IMR-90 (cell line): ENCODE measurements around the gene RASSF7. TPM values are rescaled to one million over a fixed set of nuclear protein-coding genes. Genes with fewer than 3 reads are reported as not detected.

Source experiments
- ATAC-seq: fragments of 200-7000 bp; cut with Tn5 transposase; 2 replicates; pipeline ENCODE4 v1.9.1; 2020; ENCODE audit warnings: low read depth, mild to moderate bottlenecking, moderate library complexity
- BruUV-seq: library from RNA; stranded (reverse); fragments of 400-500 nt; replicated peaks from 2 replicates; lab custom pipeline; 2021; lab: Mats Ljungman, UMichigan
- CTCF ChIA-PET: fragments of 300-600 bp; formaldehyde crosslinking; extraction: SDS; loops from one replicate; lab custom pipeline; 2021; ENCODE audit warnings: antibody characterized with exemption; lab: Yijun Ruan, JAX
- POLR2A ChIA-PET: fragments of 300-600 bp; sonication (Branson Sonifier 250); formaldehyde crosslinking; loops from one replicate; lab custom pipeline; 2022; ENCODE audit warnings: antibody characterized with exemption; ENCODE audit not compliant: unreplicated experiment; lab: Charles Lee
- DNase-seq: peaks from one replicate; pipeline ENCODE4 v3.0.0; 2013
- H2AFZ ChIP-seq: replicated peaks from 2 replicates; pipeline ENCODE3; 2013; ENCODE audit warnings: low read length, mild to moderate bottlenecking; ENCODE audit not compliant: poor library complexity
- H2AK5ac ChIP-seq: 2 replicates; pipeline ENCODE4 v1.6.1; 2013; ENCODE audit warnings: low read depth, low read length, inconsistent platforms
- H2AK9ac ChIP-seq: replicated peaks from 2 replicates; pipeline ENCODE3; 2013; ENCODE audit warnings: mild to moderate bottlenecking, low read depth, low read length, moderate library complexity; ENCODE audit not compliant: poor library complexity
- H2BK120ac ChIP-seq: 2 replicates; pipeline ENCODE4 v1.6.1; 2013; ENCODE audit warnings: low read depth, low read length, inconsistent platforms
- H2BK15ac ChIP-seq: 3 replicates; pipeline ENCODE4 v1.6.1; 2013; ENCODE audit warnings: low read depth, low read length, inconsistent platforms
- H2BK20ac ChIP-seq: 2 replicates; pipeline ENCODE4 v1.6.1; 2013; ENCODE audit warnings: low read depth, mild to moderate bottlenecking, inconsistent platforms, low read length, moderate library complexity
- H2BK5ac ChIP-seq: 2 replicates; pipeline ENCODE4 v1.6.1; 2013; ENCODE audit warnings: mild to moderate bottlenecking, low read depth, low read length, inconsistent platforms; ENCODE audit not compliant: poor library complexity, severe bottlenecking
- H3K14ac ChIP-seq: replicated peaks from 2 replicates; pipeline ENCODE4 v1.6.1; 2013; ENCODE audit warnings: low read depth, low read length, inconsistent platforms
- H3K18ac ChIP-seq: 2 replicates; pipeline ENCODE4 v1.6.1; 2013; ENCODE audit warnings: low read depth, low read length, control low read depth
- H3K23ac ChIP-seq: 2 replicates; pipeline ENCODE4 v1.6.1; 2013; ENCODE audit warnings: low read depth, low read length, inconsistent platforms
- H3K27ac ChIP-seq: 2 replicates; pipeline ENCODE4 v1.5.1; 2013; ENCODE audit warnings: mild to moderate bottlenecking, control low read depth, low read length; ENCODE audit not compliant: insufficient read depth
- H3K27me3 ChIP-seq: 2 replicates; pipeline ENCODE4 v1.6.1; 2013; ENCODE audit warnings: low read length; ENCODE audit not compliant: control insufficient read depth, insufficient read depth
- H3K36me3 ChIP-seq: 2 replicates; pipeline ENCODE4 v1.6.1; 2013; ENCODE audit warnings: low read length, mixed read lengths; ENCODE audit not compliant: control insufficient read depth, insufficient read depth
- H3K4ac ChIP-seq: 2 replicates; pipeline ENCODE4 v1.6.1; 2013; ENCODE audit warnings: low read depth, low read length, inconsistent platforms
- H3K4me1 ChIP-seq: 2 replicates; pipeline ENCODE4 v1.6.1; 2013; ENCODE audit warnings: low read length, mixed read lengths; ENCODE audit not compliant: control insufficient read depth, insufficient read depth
- H3K4me2 ChIP-seq: 2 replicates; pipeline ENCODE4 v1.6.1; 2013; ENCODE audit warnings: low read depth, mild to moderate bottlenecking, control low read depth, low read length, moderate library complexity
- H3K4me3 ChIP-seq: 2 replicates; pipeline ENCODE4 v1.5.1; 2013; ENCODE audit warnings: low read depth, mild to moderate bottlenecking, control low read depth, low read length, moderate library complexity; ENCODE audit not compliant: insufficient read depth
- H3K56ac ChIP-seq: 2 replicates; pipeline ENCODE4 v1.6.1; 2013; ENCODE audit warnings: low read length, inconsistent platforms; ENCODE audit not compliant: insufficient read depth; ENCODE audit errors: extremely low read depth
- H3K79me1 ChIP-seq, 2 experiments: 2 replicates each; pipeline ENCODE4 v1.6.1; 2013; ENCODE audit warnings: low read length in 2 of 2, inconsistent platforms in 1 of 2, low read depth in 1 of 2
- H3K9ac ChIP-seq: 2 replicates; pipeline ENCODE4 v1.6.1; 2013; ENCODE audit warnings: low read depth, low read length, control low read depth
- H3K9me1 ChIP-seq: 2 replicates; pipeline ENCODE4 v1.6.1; 2013; ENCODE audit warnings: low read length, inconsistent platforms; ENCODE audit not compliant: insufficient read depth
- H3K9me3 ChIP-seq: 2 replicates; pipeline ENCODE4 v1.6.1; 2013; ENCODE audit warnings: low read length; ENCODE audit not compliant: control insufficient read depth, insufficient read depth
- H4K20me1 ChIP-seq: 2 replicates; pipeline ENCODE4 v1.6.1; 2013; ENCODE audit warnings: low read length, inconsistent platforms; ENCODE audit not compliant: insufficient read depth
- H4K5ac ChIP-seq: 2 replicates; pipeline ENCODE4 v1.6.1; 2013; ENCODE audit warnings: mild to moderate bottlenecking, low read depth, low read length, control low read depth
- H4K8ac ChIP-seq, 2 experiments: 2 replicates each; pipeline ENCODE4 v1.6.1; 2013; ENCODE audit warnings: low read depth in 2 of 2, low read length in 2 of 2, control low read depth in 1 of 2, inconsistent platforms in 1 of 2
- H4K91ac ChIP-seq: 2 replicates; pipeline ENCODE4 v1.6.1; 2013; ENCODE audit warnings: low read depth, low read length, inconsistent platforms; ENCODE audit not compliant: insufficient read depth
- CHD1 ChIP-seq: IDR thresholded peaks from 2 replicates; pipeline ENCODE4 v1.6.1; 2012; ENCODE audit warnings: low read depth, low read length, improper control_type of control experiment
- ELK1 ChIP-seq: fragments of 150-350 bp; IDR thresholded peaks from 2 replicates; pipeline ENCODE4 v1.6.1; 2016; ENCODE audit warnings: low read depth, mild to moderate bottlenecking, low read length, moderate library complexity, borderline replicate concordance
- MAFK ChIP-seq: IDR thresholded peaks from 2 replicates; pipeline ENCODE4 v1.6.1; 2012; ENCODE audit warnings: low read depth, low read length, improper control_type of control experiment
- MXI1 ChIP-seq: IDR thresholded peaks from 2 replicates; pipeline ENCODE4 v1.6.1; 2012; ENCODE audit warnings: low read depth, mild to moderate bottlenecking, low read length, moderate library complexity, borderline replicate concordance
- POLR2A ChIP-seq: IDR thresholded peaks from 2 replicates; pipeline ENCODE4 v1.6.1; 2012; ENCODE audit warnings: mild to moderate bottlenecking, low read depth, low read length
- RCOR1 ChIP-seq: IDR thresholded peaks from 2 replicates; pipeline ENCODE4 v1.6.1; 2012; ENCODE audit warnings: mild to moderate bottlenecking, low read length, improper control_type of control experiment; ENCODE audit not compliant: insufficient replicate concordance
- RFX5 ChIP-seq: IDR thresholded peaks from 2 replicates; pipeline ENCODE4 v1.8.0; 2012; ENCODE audit warnings: low read depth, mild to moderate bottlenecking, low read length, moderate library complexity
- WGBS, 2 experiments: methylation state at CpG; one replicate each; pipeline versions ENCODE4 v1.1.5 to v1.1.7; 2013; ENCODE audit warnings: missing lambda C conversion rate in 2 of 2; ENCODE audit not compliant: insufficient read length in 1 of 2; ENCODE audit errors: extremely low coverage in 2 of 2; 5-methylcytosine and 5-hydroxymethylcytosine counted together
- dilution Hi-C: fragments of 300-500 bp; cut with HindIII; formaldehyde crosslinking; loops from one replicate; pipeline ENCODE4 v1.14.3; 2018; ENCODE audit warnings: low sequenced_read_pairs; ENCODE audit not compliant: unreplicated experiment
- in situ Hi-C: fragments of 300-500 bp; cut with MboI; formaldehyde crosslinking; loops from 3 replicates; pipeline ENCODE4 v1.14.3; 2019; ENCODE audit warnings: low sequenced_read_pairs, inconsistent platforms, mixed read lengths
- intact Hi-C: fragments of 100-400 bp; cut with micrococcal nuclease; formaldehyde crosslinking; loops from 2 replicates; pipeline ENCODE4 v1.10.0; 2022
- polyA plus RNA-seq, 3 experiments: library from polyadenylated mRNA; depleted of rRNA; stranded (reverse); fragments of >200 nt; gene quantifications; 2 replicates each; pipeline ENCODE4 v1.2.3, GENCODE V29; 2012; ENCODE audit warnings: low replicate concordance in 1 of 3
- total RNA-seq: library from RNA; depleted of rRNA; stranded (reverse); fragments of >200 nt; gene quantifications from 2 replicates; pipeline ENCODE4 v1.2.3, GENCODE V29; 2012

Gene RASSF7
- total and polyA plus RNA-seq, 2 of the 4 experiments (the other 2 are of a cell fraction) = 6.8 to 18.5 TPM

- Histone ChIP-seq H3K56ac (no peak overlapping the region), H3K27ac (peak overlapping the region; percentile 96; the same call in 1 of the 2 replicates), H2BK15ac (no peak overlapping the region), H2AK5ac (peak overlapping the region; percentile 100), H4K20me1 (peaks cover 29% of the 10 kb centered on the region), H2AFZ (no peak overlapping the region), H3K9ac (peak overlapping the region; percentile 100), H3K23ac (no peak overlapping the region; the same call in none of the 2 replicates), H3K27me3 (no peaks in the 10 kb centered on the region), H3K36me3 (peaks cover 14% of the 10 kb centered on the region), H3K4ac (no peak overlapping the region), H3K9me1 (no peaks in the 10 kb centered on the region), H3K18ac (no peak overlapping the region), H4K91ac (no peak overlapping the region), H4K5ac (peak overlapping the region; percentile 94; the same call in 1 of the 2 replicates), H2BK20ac (no peak overlapping the region), H3K4me2 (peak overlapping the region; percentile 99), H2BK5ac (peak overlapping the region; percentile 99), H4K8ac (peak overlapping the region; percentile 65 to 98; a peak in 2 of 4 replicates), H3K14ac (peak overlapping the region; percentile 96; the same call in 1 of the 2 replicates), H3K79me1 (peaks cover 30 to 43% of the 10 kb centered on the region in 2 experiments; a peak in 3 of 4 replicates), H3K4me1 (peaks cover 17% of the 10 kb centered on the region), H2AK9ac (peak overlapping the region; percentile 100), H3K4me3 (peak overlapping the region; percentile 100), H3K9me3 (no peaks in the 10 kb centered on the region), H2BK120ac (no peak overlapping the region)
- ChIA-PET POLR2A (no interaction called here), CTCF (no interaction called here)
- WGBS, 2 experiments = 93% methylated on average over 3 of the region's 18 CpGs; no CpG with 5 or more reads in 1 of the 2 experiments
- intact Hi-C loops = no loop called here
- no peak for ATAC-seq
- no peak for DNase-seq
- dilution Hi-C loops = no loop called here
- no TSS peak for BruUV-seq
- TF ChIP-seq POLR2A (no peak), RFX5 (no peak), MAFK (no peak), ELK1 (no peak), MXI1 (no peak), CHD1 (no peak), RCOR1 (no peak)
- in situ Hi-C loops = no loop called here
These were observed 6.3 kb downstream of the RASSF7 start for GRCh38 chr11:567011-567628.
